ENCODE measurements around the gene LMX1B. TPM values are rescaled to one million over a fixed set of nuclear protein-coding genes. Genes with fewer than 3 reads are reported as not detected.

Gene LMX1B
- total RNA-seq, 4 donors from 2014 or later: 3.2 to 6.9 (median 4.6) TPM

- TF ChIP-seq POLR2A (IDR thresholded peaks at IDR 0.05) (no peak), CTCF (IDR thresholded peaks at IDR 0.05) (no peak)
- intact Hi-C loops (cut with DNase I; ENCODE audit: low total_unique reads): no loop called here
- WGBS, 2 donors: 82 to 86% methylated on average over 14 of the region's 14 CpGs
- no peak overlapping the region for H3K4me3 ChIP-seq (ENCODE audit: low read depth, poor library complexity, severe bottlenecking)
- DNase-seq (ENCODE audit: low spot score in 2 of 2): no peak
Observed at GRCh38 chr9:126695186-126695585, 81.5 kb downstream of the LMX1B start.

DNA sequence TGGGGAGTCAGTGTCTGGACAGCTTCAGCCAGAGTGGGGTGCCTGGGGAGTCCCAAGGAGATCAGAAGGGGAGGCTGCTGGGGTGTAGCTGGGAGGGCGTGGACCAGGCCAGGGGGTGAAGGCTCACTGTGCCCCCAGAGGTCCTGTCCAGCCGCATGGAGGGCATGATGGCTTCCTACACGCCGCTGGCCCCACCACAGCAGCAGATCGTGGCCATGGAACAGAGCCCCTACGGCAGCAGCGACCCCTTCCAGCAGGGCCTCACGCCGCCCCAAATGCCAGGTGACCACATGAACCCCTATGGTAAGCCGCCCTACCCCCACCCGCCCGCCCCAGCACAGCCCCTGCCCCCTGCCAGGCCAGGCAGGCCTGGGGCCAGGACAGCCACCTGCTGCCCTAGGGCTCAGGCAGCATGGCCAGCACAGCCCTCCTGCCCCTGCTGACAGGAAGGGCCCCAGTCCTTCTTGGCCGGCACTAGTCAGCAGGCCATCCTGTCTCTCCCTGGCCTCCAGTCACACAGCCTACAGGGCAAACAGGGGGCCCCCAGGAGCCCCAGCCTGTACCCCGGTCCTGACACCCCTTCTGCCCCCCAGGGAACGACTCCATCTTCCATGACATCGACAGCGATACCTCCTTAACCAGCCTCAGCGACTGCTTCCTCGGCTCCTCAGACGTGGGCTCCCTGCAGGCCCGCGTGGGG is 82.1 kb downstream of the LMX1B start:
- TF ChIP-seq POLR2A (IDR thresholded peaks at IDR 0.05) (no peak), CTCF (IDR thresholded peaks at IDR 0.05) (no peak)
- 89 to 91% methylated on average over 11 to 19 of the region's 22 CpGs for WGBS, 2 donors
- intact Hi-C loops (cut with DNase I; ENCODE audit: low total_unique reads): no loop called here
- no peak for DNase-seq (ENCODE audit: low spot score in 2 of 2)
- no peak overlapping the region for H3K4me3 ChIP-seq (ENCODE audit: low read depth, poor library complexity, severe bottlenecking)

- DNase-seq (ENCODE audit: low spot score in 2 of 2): no peak
- 90 to 94% methylated on average over 22 to 23 of the region's 27 CpGs for WGBS, 2 donors
- TF ChIP-seq POLR2A (IDR thresholded peaks at IDR 0.05) (no peak), CTCF (IDR thresholded peaks at IDR 0.05) (no peak)
- intact Hi-C loops (cut with DNase I; ENCODE audit: low total_unique reads): no loop called here
- H3K4me3 ChIP-seq (ENCODE audit: low read depth, poor library complexity, severe bottlenecking): no peak overlapping the region
Observed at GRCh38 chr9:126696401-126697145, 82.8 kb downstream of the LMX1B start.

- H3K4me3 ChIP-seq (ENCODE audit: low read depth, poor library complexity, severe bottlenecking): no peak overlapping the region
- intact Hi-C loops (cut with DNase I; ENCODE audit: low total_unique reads): no loop called here
- TF ChIP-seq CTCF (IDR thresholded peaks at IDR 0.05) (no peak), POLR2A (IDR thresholded peaks at IDR 0.05) (no peak)
- WGBS, 2 donors: 83 to 95% methylated on average over 3 of the region's 3 CpGs
- DNase-seq (ENCODE audit: low spot score in 2 of 2): no peak
Observed at GRCh38 chr9:126697330-126697729, 83.6 kb downstream of the LMX1B start.

- H3K4me3 ChIP-seq (ENCODE audit: low read depth, poor library complexity, severe bottlenecking): no peak overlapping the region
- TF ChIP-seq POLR2A (IDR thresholded peaks at IDR 0.05) (no peak), CTCF (IDR thresholded peaks at IDR 0.05) (no peak)
- intact Hi-C loops (cut with DNase I; ENCODE audit: low total_unique reads): no loop called here
- WGBS, 2 donors: 88 to 91% methylated on average over 2 of the region's 2 CpGs
- no peak for DNase-seq (ENCODE audit: low spot score in 2 of 2)
Observed at GRCh38 chr9:126698251-126698650, 84.5 kb downstream of the LMX1B start.

Measured in lower leg skin (tissue), 4 donors.